ENCODE measurements around the gene FNIP1.
"Not testable (repeated sequence)": the region's sequence is repeated elsewhere in the genome, so short reads cannot be mapped to it uniquely, and the experiment has no call there.

The FNIP1 gene

GRCh38 chr5:131607903-131608540 is 188.8 kb downstream of the FNIP1 start:
- DNase-seq (ENCODE audit: low spot score) = no peak

- DNase-seq (ENCODE audit: low spot score) = no peak
These were observed 189.4 kb downstream of the FNIP1 start for GRCh38 chr5:131607418-131607817.

DNA sequence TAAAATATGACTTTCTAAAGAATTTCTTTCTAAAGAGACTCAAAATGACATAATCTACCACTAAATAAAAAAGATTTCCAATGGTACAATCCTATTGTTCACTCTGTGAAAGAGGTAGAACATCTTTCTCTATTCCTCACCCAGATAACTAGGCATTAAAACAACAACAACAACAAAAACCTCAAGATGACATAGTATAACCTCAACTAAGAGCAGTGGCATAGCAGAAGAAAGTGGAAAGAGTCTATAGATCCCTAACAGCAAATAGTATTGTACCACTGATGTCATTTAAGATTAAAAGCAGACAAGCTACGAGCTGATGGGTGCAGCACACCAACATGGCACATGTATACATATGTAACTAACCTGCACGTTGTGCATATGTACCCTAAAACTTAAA is 191.7 kb downstream of the FNIP1 start:
- DNase-seq (ENCODE audit: low spot score) = no peak

GRCh38 chr5:131595088-131596033 is 201.5 kb downstream of the FNIP1 start:
- DNase-seq (ENCODE audit: low spot score) = no peak

- DNase-seq (ENCODE audit: low spot score) = no peak
These were observed 202.9 kb downstream of the FNIP1 start for GRCh38 chr5:131593921-131594320.

- not testable (repeated sequence) for DNase-seq (ENCODE audit: low spot score)
These were observed 203.4 kb downstream of the FNIP1 start for GRCh38 chr5:131593436-131593835.
